ENCODE data around the gene C1QC. TPM values are rescaled to one million over a fixed set of nuclear protein-coding genes. Genes with fewer than 3 reads are reported as not detected.

Gene C1QC
- total and polyA plus RNA-seq, 2 of the 8 experiments (the other 6 are each of a cell fraction or from before 2014, with no cell fraction given) = not detected

DNA sequence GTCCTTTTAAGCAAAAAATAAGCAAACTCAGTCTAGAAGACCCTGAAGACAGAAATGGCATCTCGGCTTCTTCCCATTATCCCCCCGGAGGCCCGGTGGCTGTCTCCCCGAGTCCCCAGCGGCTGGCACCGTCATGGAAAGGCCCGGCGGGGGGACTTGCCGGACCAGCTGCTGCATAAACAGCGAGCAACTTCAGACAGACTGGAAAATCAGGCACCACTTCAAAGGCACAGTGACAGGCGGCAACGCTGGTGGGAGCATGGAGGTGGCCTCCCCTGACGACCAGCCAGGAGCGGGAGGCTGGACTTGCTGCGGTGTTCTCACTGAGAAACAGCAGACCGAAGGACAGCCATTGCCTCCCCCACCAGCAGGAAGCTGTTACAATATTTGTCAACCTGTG is 25.4 kb upstream of the C1QC start (continued):
- TF ChIP-seq SIX5 (IDR thresholded peaks at IDR 0.05; ENCODE audit: low read depth, low read length) = no peak
- TF ChIP-seq SP1 (IDR thresholded peaks at IDR 0.05; ENCODE audit: low read depth, low read length) = no peak
- TF ChIP-seq TBP (IDR thresholded peaks at IDR 0.05; ENCODE audit: low read depth, low read length) = no peak
- TF ChIP-seq MAFK (IDR thresholded peaks at IDR 0.05; ENCODE audit: low read depth, low read length) = no peak
- no peak for TF ChIP-seq CHD2 (IDR thresholded peaks at IDR 0.05; ENCODE audit: low read length)

Data from H1 (cell line).